ENCODE measurements around the gene LOXHD1.

Gene LOXHD1

GRCh38 chr18:46536215-46536874, 120.7 kb downstream of the LOXHD1 start:
- DNase-seq (ENCODE audit: low spot score): no peak
- no peak for TF ChIP-seq CTCF (IDR thresholded peaks at IDR 0.05; ENCODE audit: extremely low read depth, missing control alignments)

- no peak for DNase-seq (ENCODE audit: low spot score)
- TF ChIP-seq CTCF (IDR thresholded peaks at IDR 0.05; ENCODE audit: extremely low read depth, missing control alignments): no peak
These were observed 125.5 kb downstream of the LOXHD1 start for GRCh38 chr18:46531482-46531881.

GRCh38 chr18:46528037-46528436, 129.0 kb downstream of the LOXHD1 start:
- TF ChIP-seq CTCF (IDR thresholded peaks at IDR 0.05; ENCODE audit: extremely low read depth, missing control alignments): no peak
- no peak for DNase-seq (ENCODE audit: low spot score)

GRCh38 chr18:46519870-46520269, 137.2 kb downstream of the LOXHD1 start:
- TF ChIP-seq CTCF (IDR thresholded peaks at IDR 0.05; ENCODE audit: extremely low read depth, missing control alignments): no peak
- DNase-seq (ENCODE audit: low spot score): no peak

GRCh38 chr18:46518438-46518837, 138.6 kb downstream of the LOXHD1 start:
- DNase-seq (ENCODE audit: low spot score): no peak

GRCh38 chr18:46516555-46516954, 140.5 kb downstream of the LOXHD1 start:
- no peak for DNase-seq (ENCODE audit: low spot score)
- no peak for TF ChIP-seq CTCF (IDR thresholded peaks at IDR 0.05; ENCODE audit: extremely low read depth, missing control alignments)

More at GRCh38 chr18:46518438-46518837, 138.6 kb downstream of the LOXHD1 start:
- no peak for TF ChIP-seq CTCF (IDR thresholded peaks at IDR 0.05; ENCODE audit: extremely low read depth, missing control alignments)

GRCh38 chr18:46510386-46510785, 146.6 kb downstream of the LOXHD1 start:
- no peak for TF ChIP-seq CTCF (IDR thresholded peaks at IDR 0.05; ENCODE audit: extremely low read depth, missing control alignments)
- no peak for DNase-seq (ENCODE audit: low spot score)

Measured in GM20000 (cell line).